Measurements from ENCODE around the gene MICAL3. TPM values are rescaled to one million over a fixed set of nuclear protein-coding genes. Genes with fewer than 3 reads are reported as not detected.

MICAL3 gene
- total RNA-seq, 1 donor from 2014 or later: 29.0 TPM

GRCh38 chr22:17871726-17872458 is 152.5 kb downstream of the MICAL3 start:
- no peak for DNase-seq (ENCODE audit: low read depth in 2 of 2)

GRCh38 chr22:17870407-17870806 is 154.0 kb downstream of the MICAL3 start:
- DNase-seq (ENCODE audit: low read depth in 2 of 2): no peak

DNA sequence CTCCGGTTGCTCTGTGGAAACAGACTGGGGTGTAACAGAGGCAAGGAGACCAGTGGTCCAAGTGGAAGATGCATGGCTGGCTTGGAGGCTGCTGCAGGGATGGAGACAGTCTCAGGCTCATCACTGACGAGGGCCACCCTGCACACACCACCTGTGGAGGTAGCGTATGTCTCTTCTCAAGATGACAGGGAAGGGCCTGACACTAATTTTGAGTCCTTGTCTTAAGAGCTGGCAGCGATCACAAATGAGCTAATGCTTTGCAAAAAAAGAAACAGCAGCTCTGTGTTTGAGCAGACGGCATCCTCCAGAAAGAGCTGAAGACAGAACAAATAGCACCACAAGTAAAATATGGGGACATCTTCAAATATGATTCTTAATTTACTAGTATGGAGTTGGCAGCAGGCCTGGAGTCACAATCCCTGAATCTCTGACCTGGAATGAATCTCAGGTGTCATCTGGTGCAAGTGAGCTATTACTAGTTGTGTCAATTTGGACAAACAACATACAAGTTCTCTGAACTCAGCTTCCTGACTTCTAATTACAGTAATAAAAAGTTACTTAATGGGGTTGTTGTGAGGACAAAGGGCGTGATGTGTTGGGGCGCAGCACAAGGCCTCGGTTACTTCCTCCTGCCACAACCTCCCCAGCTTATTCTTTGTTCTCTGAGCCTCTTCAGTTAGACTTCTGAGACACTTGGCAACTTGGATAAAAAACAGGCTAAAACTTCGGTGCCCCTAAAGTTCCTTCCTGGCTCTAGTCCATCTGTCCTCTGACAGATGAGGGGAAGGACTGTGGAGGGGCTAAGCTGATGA is 154.9 kb downstream of the MICAL3 start:
- DNase-seq (ENCODE audit: low read depth in 2 of 2): no peak

DNA sequence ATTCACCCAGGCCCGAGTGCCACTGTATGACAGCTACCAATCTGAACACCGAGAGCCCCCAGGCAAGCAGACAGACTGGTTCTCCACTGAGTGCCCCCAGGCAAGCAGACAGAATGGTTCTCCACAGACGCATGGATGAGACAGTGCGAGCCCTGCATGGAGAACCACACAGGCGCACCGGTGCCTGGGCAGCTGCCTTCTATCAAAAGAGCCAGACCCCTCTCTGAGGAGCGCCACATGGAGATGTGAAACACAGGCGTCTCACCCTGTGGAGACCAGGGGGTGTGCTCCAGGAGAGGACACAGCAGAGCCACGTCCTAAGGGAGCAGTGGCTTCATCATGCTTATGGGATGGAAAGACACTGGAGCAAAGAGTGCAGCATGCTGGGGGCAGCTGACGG is 155.6 kb downstream of the MICAL3 start:
- DNase-seq (ENCODE audit: low read depth in 2 of 2): no peak

GRCh38 chr22:17867160-17867785 is 157.1 kb downstream of the MICAL3 start:
- DNase-seq (ENCODE audit: low read depth in 2 of 2): peak in 1 of 2 donors; percentile 13

DNA sequence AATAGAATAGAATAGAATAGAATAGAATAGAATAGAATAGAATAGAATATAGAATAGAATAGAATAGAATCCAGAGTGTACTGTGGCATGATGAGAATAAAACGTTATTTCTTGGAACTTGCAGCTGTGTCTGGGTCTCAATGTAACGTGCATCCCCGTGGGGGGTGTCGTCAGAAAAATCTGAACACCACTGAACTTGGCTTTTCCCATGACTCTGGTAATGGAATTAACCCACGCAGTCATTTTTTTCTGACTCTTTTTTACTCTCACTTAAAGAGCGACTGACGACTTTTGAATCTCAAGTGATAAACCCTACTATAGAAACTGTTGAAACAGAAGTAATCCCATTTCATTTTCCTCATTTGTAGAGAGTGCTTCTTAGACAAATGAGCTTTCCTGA is 157.7 kb downstream of the MICAL3 start:
- no peak for DNase-seq (ENCODE audit: low read depth in 2 of 2)

DNA sequence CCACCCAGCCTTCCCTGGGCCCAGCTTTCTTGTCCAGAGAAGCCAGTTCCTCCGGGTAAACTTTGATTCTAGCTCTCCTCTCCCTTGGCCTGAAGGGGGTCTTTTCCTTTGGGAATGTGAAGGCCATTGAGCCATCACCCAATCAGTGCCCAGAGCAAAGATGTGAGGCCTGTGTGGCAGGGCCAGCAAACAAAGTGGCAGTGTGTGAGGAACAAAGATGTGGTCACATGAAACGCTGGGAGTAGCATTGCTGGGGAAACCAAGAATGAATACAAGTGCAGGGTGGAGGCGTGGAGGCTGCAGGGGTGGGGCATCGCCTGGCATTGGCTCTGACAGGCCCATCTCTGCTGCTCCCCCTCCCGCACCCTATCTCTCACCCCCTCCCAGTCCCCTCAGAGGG is 158.2 kb downstream of the MICAL3 start:
- no peak for DNase-seq (ENCODE audit: low read depth in 2 of 2)

DNA sequence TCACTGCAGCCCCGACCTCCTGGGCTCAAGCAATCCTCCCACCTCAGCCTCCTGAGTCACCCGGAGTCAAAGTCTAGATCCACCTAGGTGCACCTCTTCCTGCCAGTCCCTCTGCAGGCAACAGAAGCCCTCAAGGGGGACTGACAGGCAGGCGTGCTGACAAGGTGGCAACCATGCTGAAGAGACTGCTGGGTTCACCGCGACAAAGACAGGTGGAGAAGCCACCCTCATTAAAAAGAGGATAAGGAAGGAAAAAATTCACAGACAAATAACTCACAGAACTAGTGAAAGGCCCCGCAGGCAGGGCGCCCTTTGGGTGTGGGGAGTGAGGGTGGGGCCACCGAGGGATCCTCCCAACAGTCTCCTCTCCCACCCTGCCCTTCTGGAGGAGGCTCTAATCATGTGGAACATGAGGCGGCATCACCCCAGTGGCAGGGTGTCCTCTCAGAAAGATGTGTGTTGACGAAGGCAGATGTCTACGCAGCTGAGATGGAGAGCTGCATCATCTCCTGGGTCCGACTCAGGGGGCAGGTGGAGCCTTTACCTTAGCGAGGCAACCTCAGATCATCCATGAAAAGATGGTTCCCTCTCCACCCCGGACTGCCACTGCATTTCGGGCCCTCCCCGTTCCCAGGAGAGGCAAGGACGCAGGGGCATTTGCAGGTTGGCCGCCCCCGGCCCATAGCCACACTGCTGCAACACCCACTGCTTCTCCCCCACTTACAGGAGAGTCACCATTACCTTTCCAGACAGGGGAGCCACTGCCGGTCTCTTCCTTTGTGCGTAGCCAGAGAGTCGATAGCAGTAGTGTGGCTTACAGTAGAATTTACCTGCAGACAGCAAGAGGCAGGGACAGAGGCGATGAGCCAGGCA is 158.9 kb downstream of the MICAL3 start:
- no peak for DNase-seq (ENCODE audit: low read depth in 2 of 2)

DNA sequence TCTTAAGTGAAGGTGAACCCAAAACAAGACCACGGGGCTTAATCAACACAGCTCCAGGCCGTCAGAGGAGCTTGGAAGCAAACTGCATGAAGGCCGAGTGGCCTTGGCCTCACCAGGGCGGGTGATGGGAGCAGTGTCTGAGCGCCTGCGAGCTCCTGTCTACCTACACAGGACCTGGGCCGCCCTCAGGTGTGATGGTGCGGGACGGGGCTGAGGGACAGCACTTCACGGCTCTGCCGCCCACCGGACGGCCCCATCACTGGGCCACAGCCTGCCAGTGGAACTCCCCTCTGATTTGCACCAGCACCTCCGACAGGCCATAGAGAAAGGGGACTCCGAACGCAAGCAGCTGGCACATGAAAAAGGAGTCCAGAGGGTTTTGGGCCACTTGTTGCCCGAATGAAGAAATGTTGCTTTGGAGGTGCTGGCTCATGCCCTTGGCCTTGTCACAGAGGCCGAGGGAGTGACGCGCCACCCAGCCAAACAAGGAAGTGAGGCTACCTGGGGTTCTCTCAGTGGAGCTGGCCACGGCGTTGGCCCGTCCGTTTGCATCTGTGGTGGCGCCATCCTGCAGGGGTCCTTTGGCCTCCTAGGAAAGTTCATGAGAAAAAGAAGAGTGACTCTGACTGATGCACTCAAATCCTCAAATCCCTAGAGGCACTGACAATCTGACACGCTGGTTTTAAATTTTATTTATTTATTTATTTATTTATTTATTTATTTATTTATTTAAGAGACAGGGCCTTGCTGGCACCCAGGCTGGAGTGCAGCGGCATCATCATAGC is 159.8 kb downstream of the MICAL3 start:
- DNase-seq (ENCODE audit: low read depth in 2 of 2): no peak

GRCh38 chr22:17862646-17863181 is 161.6 kb downstream of the MICAL3 start:
- DNase-seq (ENCODE audit: low read depth in 2 of 2): no peak

DNA sequence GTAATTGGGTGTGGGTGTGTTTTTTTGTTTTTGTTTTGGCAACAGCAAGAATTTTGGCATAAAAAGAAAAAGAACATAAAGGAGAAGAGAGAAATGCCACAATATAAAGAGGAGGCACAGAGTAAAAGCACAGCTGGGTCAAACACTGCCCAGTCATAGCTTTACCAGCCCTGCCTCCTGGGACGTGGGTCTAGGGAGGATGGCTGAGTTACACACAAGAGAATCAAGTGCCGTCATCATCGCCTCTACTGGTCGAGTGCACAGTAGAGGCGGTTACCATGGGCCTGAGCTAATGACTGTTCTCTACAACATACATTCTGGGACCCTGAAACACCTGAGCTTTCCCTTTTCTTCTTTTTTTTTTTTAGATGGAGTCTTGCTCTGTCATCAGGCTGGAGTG is 162.5 kb downstream of the MICAL3 start:
- DNase-seq (ENCODE audit: low read depth in 2 of 2): no peak

GRCh38 chr22:17860220-17860965 is 164.0 kb downstream of the MICAL3 start:
- DNase-seq (ENCODE audit: low read depth in 2 of 2): no peak

DNA sequence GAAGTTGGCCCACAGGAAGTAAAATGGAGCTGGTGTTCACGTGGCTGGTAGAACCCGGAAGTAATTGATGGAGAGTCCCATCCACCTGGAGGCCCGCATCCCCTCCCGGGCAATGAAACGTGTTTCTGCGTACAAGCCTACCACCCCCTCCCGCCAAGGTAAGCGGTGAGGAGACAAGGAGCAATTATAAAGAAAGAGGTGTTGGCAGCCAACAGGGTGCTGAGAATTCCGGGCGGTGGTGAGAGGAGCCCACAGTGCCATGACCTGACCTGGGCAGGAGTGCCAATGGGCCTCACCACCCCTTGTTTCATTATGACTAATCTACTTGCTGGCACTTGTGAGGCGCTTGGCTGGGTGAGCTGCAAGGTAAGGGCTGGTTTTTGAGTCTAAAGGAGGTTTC is 166.3 kb downstream of the MICAL3 start:
- no peak for DNase-seq (ENCODE audit: low read depth in 2 of 2)

DNA sequence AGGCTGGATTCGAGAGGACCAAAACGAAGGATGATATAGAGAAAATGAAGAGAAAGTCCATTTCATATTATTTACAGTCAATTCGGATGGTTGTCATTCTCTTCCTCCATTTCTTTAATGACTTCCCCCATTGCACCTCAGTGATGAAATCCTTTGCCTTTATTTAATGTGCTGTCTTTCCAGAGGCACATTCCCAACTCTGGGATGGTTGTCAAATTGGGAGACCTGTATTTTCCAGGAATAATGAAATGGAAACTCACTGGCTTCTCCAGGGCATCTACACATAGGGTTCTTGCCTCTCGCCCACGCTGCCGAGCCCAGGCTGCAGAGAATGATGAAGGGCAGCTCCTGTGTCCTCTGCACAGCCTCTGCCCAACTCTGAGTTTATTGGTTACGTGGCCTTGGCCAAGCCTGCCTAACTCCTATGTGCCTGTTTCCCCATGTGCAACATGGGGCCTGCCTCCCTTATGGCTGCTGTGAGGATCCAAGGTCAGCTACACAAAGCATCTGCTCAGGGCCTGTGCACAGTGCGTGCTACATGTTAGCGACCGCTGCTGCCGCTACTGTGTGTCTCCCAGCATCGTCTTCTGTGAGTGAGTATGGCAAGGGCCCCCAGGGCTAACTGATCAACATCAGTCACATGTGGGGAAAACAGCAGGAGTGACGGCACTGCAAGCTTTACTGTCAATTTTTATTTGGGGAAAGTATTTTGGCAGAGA is 168.6 kb downstream of the MICAL3 start:
- no peak for DNase-seq (ENCODE audit: low read depth in 2 of 2)

DNA sequence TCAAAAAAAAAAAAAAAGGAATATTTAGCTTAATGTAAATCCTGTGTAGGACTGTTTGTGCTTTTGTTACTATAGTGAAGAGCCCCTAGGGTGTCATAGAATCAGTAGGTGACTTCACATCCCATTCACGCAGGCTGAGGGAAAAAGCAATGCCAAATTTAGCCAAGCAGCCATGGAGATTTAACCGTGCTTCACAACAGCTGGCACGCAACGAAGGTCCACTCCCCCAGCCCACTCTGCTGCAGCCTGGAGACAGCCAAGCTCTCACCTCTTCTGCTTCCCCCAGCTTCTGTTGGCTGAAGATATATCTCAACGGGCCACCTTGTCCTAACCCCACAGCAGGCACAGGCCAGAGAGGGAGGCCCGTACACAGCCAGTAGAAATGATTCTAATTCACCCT is 171.3 kb downstream of the MICAL3 start:
- no peak for DNase-seq (ENCODE audit: low read depth in 2 of 2)

DNA sequence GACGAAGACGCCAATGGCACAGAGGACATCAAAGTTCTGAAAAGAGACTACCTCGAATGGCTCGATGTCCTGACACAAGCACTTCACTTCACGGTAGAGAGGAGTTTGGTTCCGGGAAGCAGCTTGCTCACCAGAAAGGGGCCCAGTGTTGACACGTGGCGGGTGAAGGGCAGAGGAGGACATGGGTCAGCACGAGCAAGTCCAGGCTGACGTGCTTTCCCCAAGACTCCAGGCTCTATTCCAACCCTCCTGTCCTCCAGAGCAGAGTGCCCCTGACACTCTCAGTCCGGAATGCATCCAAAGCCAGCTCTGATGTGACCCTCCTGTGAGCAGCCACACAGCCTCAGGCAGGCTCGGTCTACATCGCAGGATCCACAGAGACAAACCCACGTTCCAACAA is 172.6 kb downstream of the MICAL3 start:
- DNase-seq (ENCODE audit: low read depth in 2 of 2): no peak

GRCh38 chr22:17847360-17848078 is 176.8 kb downstream of the MICAL3 start:
- DNase-seq (ENCODE audit: low read depth in 2 of 2): no peak

DNA sequence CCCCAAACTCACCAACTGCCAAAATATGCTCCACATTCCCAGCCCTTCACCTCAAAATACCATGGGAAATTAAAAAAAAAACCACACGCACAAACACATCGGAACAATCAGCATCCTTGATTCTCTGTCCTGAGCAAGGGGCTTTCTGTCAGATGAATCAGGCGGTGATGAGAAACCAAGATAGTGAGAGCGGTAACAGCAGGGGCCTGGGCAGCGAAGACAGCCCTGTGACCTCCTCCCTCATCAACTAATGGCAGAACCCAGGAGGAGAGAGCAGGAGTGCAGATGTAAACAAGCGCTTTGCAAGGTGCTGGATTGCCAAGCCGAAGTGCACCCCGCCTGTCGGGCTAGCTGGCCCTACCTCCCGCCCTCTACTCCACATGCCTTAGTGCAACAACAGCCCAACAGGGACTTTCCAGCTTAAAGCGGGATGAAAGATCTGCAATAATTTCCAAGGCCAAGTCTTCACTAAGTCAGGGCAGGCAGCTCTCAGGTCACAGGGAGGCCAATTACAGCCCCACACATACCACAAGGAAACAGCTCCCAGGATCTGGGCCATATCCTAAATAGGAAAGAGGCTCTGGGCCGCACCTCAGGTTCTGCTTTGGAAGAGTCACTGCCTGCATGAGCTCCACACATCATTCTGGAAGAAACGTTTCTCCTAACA is 177.9 kb downstream of the MICAL3 start:
- no peak for DNase-seq (ENCODE audit: low read depth in 2 of 2)
